ENCODE data around the gene DHX32.
"Not testable (repeated sequence)": the region's sequence is repeated elsewhere in the genome, so short reads cannot be mapped to it uniquely, and the experiment has no call there.

DHX32 gene

DNA sequence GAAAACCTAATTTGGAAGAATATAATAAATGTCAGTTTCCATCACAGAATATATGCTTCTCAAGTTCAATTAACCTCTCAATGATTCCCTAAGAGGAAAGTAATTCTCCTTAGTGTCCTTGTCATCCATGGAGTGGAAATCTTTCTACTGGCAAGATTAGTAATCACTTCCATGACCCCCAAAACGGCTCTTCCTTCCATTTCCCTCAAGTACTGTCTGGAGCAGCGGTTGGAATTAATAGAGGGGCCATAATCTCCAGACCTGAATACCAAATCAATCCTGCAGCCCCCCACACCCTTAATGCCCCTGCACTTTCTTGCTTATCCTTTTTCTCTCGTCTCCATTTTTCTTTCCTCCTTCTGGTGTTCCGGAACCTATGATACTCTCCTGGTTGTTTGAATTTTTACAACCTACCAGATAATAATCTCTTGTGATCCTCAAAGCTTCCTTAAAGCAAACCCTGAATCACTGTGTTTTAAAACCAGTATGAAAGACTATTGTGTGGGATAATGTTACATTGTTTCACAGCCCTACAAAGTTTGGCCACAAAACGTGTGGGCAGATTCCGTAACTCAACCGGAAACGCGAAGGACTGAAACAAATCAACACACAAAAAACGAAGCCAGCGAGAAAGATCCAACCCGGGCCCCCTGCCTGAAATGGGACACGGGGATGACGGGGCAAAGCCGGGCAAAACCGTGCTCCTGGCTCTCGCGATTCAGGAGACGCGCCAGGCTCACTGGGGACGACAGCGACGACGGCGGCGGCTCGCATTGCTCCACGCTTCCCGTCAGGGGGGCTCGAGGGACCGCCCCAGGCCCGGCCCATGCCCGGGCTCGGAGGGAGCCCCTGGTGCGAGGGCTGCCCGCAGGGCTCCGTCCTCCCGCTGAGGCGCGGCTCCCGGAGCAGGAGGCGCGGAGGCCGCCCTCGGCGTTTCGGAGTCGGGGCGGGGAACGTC is 14.3 kb upstream of the DHX32 start:
- DNase-seq (ENCODE audit: low spot score) = peak; percentile 39

GRCh38 chr10:125894176-125894575 is 13.1 kb upstream of the DHX32 start:
- not testable (repeated sequence) for DNase-seq (ENCODE audit: low spot score)

GRCh38 chr10:125892402-125892801 is 11.3 kb upstream of the DHX32 start:
- DNase-seq (ENCODE audit: low spot score) = not testable (repeated sequence)

GRCh38 chr10:125889441-125889840 is 8.3 kb upstream of the DHX32 start:
- DNase-seq (ENCODE audit: low spot score) = not testable (repeated sequence)

DNA sequence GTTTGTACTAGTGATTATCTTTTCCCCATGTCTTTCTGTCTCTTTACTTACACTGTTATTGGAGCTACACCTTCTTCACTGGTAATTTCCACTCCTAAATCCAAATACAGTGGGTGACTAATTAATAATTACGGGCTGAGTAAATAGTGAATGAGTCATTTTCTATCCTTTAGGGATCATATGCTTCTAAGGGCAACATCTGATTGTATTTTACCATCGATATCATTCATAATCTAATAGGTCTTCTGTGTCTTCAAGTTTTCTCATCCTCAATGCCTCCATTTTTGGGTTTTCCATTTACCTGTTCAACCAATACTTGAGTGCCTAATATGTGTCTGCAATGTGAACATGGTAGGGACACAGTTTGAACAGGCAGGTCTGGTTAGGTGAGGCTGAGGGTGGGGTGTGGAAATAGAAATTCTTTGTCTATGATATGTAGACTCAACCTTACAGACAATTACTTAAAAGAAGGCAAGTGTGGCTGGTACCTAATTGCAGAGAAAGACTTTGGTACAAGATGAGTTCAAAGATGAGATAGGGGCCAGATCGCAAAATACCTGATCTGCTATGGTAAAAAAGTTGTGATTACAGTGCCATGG is 5.9 kb upstream of the DHX32 start:
- DNase-seq (ENCODE audit: low spot score) = no peak

DNA sequence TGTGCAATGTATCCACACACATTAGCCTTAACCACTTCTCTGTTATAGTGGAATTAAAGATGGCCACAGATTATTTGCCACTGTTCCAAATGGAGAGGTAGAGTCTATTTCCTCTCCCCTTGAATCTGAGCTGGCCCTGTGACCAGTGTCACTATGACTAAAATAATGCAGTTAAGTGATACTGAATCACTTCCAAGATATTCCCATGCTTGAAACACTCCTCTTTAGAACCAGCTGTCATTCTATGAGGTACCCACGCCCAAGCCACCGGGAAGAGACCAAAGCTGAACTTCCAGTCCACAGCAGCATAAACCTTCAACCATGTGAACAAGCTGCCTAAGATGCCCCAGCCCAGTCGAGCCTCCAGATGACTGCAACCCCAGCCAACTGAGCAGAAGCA is 2.1 kb upstream of the DHX32 start:
- no peak for DNase-seq (ENCODE audit: low spot score)

DNA sequence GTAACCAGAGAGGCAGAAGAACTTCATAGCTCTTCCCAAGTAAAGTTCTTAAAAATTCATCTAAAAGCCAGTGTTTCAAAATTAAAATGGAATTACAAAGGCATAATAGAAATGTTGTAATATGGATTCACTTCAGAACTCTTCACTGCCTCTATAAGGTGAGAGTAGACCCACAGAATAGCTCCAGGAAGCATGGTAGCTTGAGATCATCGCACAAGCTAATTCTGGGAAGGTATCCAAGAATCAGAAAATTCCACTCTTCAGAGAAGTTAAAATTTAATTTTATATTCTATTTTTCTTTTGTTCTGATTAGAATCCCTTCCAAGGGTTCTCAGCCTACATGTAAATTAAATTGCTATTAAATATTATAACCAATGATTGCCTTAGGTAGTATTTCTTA is 1.5 kb upstream of the DHX32 start:
- DNase-seq (ENCODE audit: low spot score) = no peak

GRCh38 chr10:125880719-125881118 is 373 bp downstream of the DHX32 start:
- DNase-seq (ENCODE audit: low spot score) = no peak

GRCh38 chr10:125878957-125879835 is 1.9 kb downstream of the DHX32 start:
- no peak for DNase-seq (ENCODE audit: low spot score)

DNA sequence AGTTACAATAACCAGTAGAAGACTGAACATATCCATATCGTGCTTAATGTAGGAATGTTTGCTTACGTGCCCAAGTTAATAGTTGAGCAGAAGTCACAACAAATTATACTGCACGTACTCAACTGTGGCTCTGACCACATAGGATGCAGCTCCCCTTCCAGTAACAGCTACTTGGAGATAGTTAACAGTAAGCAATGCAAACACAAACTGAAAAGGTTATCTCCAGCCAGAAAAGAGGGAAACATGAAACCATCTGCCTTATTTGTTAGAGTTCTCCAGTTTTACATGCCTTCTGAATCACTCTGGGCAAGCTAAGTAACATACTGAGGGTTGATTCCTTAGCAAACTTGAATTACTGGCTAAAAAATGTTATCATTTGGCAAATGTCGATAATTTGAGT is 9.8 kb downstream of the DHX32 start:
- no peak for DNase-seq (ENCODE audit: low spot score)

DNA sequence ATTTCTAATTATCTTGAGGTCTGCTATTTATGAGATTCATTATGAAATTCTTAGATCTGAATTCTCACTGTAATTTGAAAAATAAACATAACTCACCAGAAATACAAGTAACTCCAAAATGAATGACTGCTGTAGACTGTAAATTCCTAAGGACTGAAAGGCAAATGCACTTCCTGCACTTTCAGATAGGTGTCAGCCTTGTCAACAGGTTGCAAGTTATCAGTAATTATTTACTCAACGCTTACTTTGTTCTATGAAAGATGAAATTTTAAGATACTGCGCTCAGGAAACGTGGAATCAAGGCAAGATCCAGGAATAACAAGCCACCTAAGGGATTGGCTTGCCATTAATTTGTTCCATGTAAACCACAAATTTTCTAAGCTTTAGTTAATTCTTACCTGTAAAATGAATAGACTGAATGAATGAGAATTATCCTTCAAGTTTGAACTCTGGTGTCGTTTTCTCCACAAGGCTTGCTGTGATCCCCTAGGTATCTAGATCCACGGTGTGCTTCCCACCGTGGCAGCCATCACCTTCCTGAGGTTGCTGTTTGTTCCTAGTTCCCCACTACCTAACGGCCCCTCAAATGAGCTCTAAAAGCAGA is 12.6 kb downstream of the DHX32 start:
- DNase-seq (ENCODE audit: low spot score) = no peak

DNA sequence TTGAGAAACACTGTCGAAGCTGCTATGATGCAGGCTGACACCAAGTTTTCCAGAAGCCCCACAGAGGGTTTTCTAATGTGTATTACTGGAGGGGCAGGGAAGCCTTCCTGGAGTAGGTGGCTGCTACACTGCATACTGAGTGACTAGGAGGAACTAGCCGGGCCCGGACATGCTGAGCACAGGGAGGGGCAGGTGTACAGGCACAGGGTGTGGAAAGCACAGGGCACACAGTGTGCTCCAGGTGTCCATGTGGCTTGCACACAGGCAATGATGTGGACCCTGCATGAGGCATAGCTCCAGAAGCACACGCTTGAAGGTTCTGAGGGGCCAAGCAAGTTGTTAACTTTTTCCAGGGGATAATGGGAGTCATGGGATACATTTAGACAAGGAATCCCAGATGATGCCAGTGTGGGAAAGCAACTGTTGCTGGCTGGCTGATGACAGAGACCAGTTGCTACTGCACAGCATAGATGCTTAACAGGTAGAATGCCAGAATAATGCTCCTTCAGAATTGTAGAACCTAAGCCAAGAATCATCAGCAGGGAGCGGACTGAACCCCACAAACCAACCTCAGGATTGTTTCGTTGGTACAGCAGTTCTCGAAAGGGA is 14.6 kb downstream of the DHX32 start:
- DNase-seq (ENCODE audit: low spot score) = no peak

GRCh38 chr10:125865120-125865519 is 16.0 kb downstream of the DHX32 start:
- DNase-seq (ENCODE audit: low spot score) = no peak

- DNase-seq (ENCODE audit: low spot score) = no peak
Observed at GRCh38 chr10:125859128-125859817, 21.8 kb downstream of the DHX32 start.

GRCh38 chr10:125857185-125857760 is 23.8 kb downstream of the DHX32 start:
- no peak for DNase-seq (ENCODE audit: low spot score)

DNA sequence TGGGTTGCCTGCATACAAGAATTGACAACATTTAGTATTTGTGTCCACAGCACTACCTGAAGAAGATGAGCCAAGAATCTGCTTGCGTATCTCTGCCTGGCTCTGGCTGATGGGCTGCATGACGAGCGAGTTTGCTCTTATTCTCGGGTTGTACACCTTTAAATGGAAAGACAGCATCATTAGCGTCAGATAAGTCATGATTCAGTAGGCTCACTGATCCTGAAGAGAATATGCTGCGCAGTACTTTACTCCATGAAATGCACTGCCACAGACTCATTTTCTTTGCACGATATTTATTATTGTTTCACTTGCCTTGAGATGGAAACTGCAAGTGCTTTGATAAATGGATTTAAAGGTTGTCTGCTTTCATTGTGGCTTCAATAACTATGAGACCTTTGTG is 28.6 kb downstream of the DHX32 start:
- DNase-seq (ENCODE audit: low spot score) = peak; percentile 34

DNA sequence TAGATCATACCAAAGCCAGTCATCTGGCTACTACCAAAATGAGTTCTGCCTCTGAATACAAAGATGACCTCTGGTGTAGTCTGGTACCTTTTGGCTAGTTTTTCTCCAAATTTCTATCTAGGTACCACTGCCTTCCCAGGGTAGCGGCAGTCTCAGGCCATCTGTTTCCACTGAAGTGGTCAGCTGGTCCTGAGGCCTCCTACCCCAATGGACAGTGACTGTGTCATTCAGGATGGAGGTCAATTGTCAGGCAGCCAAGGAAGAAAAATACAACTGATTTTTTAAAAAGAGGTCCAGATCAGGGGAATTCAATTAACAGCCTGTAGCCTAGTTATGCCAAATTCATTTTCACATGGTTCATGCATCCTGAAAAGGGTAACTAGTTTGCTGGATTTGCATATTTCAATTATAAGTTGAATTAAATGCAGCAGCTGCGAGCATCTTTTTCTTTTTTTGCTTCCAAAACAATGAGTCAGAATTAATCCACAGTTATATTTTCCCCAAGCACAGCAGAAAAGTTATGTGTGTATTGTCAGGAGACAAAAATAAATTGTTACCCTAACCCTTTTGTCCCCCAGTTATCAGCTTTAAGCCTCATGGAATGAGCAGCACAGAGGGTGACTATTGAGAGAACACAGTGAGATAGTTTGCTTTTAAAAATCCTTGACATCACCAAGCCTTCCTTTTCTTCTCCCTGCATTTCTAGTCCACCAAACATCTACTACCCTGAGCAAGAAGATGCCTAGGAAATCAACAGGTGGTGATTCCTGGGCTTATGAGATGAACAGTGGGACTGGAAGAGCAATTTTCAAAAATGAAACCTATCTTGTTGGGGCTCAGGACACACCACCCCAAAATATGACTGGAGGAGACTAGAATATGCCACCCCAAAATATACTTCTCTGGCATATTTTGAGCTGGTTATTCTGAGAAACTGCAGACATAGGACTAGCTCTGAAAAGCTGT is 30.0 kb downstream of the DHX32 start:
- no peak for DNase-seq (ENCODE audit: low spot score)

DNA sequence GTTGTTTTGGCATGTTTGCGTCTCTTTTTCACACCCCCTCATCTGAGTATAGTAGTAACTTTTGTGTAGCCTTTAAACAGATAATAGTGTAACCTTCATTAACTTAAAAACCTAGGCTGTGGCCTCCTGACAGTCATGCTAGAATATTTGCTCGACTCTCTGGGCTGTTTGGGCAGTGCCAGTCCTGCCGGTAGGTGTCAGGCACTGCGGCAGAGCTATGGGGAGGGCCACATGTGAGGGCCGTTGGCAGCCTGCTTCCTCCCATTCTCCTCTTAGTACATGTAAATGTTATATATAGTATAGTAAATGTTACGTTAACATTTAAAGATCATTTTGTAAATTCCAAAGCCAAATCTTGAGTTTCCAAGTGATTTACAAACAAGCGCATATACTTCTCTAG is 31.6 kb downstream of the DHX32 start:
- DNase-seq (ENCODE audit: low spot score) = no peak

GRCh38 chr10:125848857-125849256 is 32.2 kb downstream of the DHX32 start:
- DNase-seq (ENCODE audit: low spot score) = no peak
